ENCODE data around the gene C2CD3.
"Not testable (repeated sequence)": the region's sequence is repeated elsewhere in the genome, so short reads cannot be mapped to it uniquely, and the experiment has no call there.

The C2CD3 gene

GRCh38 chr11:74144592-74144991, 26.2 kb downstream of the C2CD3 start:
- Mint-ChIP-seq H3K36me3 (ENCODE audit: insufficient read depth) (peaks cover 5% of the 10 kb centered on the region), H3K27me3 (no peaks in the 10 kb centered on the region), H3K4me1 (no peaks in the 10 kb centered on the region), H3K27ac (ENCODE audit: low read depth) (no peak overlapping the region), H3K9me3 (no peaks in the 10 kb centered on the region), H3K4me3 (no peak overlapping the region)
- ATAC-seq (replicated peaks; ENCODE audit: extremely low read depth, poor library complexity, severe bottlenecking) (no peak), DNase-seq (ENCODE audit: low spot score in 2 of 2) (no peak)

GRCh38 chr11:74142624-74143023, 28.2 kb downstream of the C2CD3 start:
- Mint-ChIP-seq H3K9me3 (no peaks in the 10 kb centered on the region), H3K27me3 (no peaks in the 10 kb centered on the region), H3K4me3 (no peak overlapping the region), H3K36me3 (ENCODE audit: insufficient read depth) (peaks cover 12% of the 10 kb centered on the region), H3K27ac (ENCODE audit: low read depth) (no peak overlapping the region), H3K4me1 (no peaks in the 10 kb centered on the region)
- ATAC-seq (replicated peaks; ENCODE audit: extremely low read depth, poor library complexity, severe bottlenecking) (no peak), DNase-seq (ENCODE audit: low spot score in 2 of 2) (no peak)

GRCh38 chr11:74141908-74142307, 28.9 kb downstream of the C2CD3 start:
- no peak for ATAC-seq (replicated peaks; ENCODE audit: extremely low read depth, poor library complexity, severe bottlenecking)
- peaks cover 12% of the 10 kb centered on the region for H3K36me3 Mint-ChIP-seq (ENCODE audit: insufficient read depth)
- no peaks in the 10 kb centered on the region for H3K27me3 Mint-ChIP-seq

GRCh38 chr11:74141241-74141695, 29.5 kb downstream of the C2CD3 start:
- H3K36me3 Mint-ChIP-seq (ENCODE audit: insufficient read depth): peaks cover 12% of the 10 kb centered on the region
- no peak overlapping the region for H3K27ac Mint-ChIP-seq (ENCODE audit: low read depth)
- no peak for ATAC-seq (replicated peaks; ENCODE audit: extremely low read depth, poor library complexity, severe bottlenecking)
- no peaks in the 10 kb centered on the region for H3K27me3 Mint-ChIP-seq
- H3K4me1 Mint-ChIP-seq: no peaks in the 10 kb centered on the region
- no peak for DNase-seq (ENCODE audit: low spot score in 2 of 2)
- no peaks in the 10 kb centered on the region for H3K9me3 Mint-ChIP-seq
- H3K4me3 Mint-ChIP-seq: no peak overlapping the region

More at GRCh38 chr11:74141908-74142307, 28.9 kb downstream of the C2CD3 start:
- H3K4me1 Mint-ChIP-seq: no peaks in the 10 kb centered on the region
- no peak overlapping the region for H3K27ac Mint-ChIP-seq (ENCODE audit: low read depth)
- H3K4me3 Mint-ChIP-seq: no peak overlapping the region
- DNase-seq (ENCODE audit: low spot score in 2 of 2): no peak
- H3K9me3 Mint-ChIP-seq: no peaks in the 10 kb centered on the region

- DNase-seq (ENCODE audit: low spot score in 2 of 2); H3K27ac Mint-ChIP-seq (ENCODE audit: low read depth); H3K27me3 Mint-ChIP-seq; H3K4me3 Mint-ChIP-seq; ATAC-seq (replicated peaks; ENCODE audit: extremely low read depth, poor library complexity, severe bottlenecking); H3K9me3 Mint-ChIP-seq; H3K4me1 Mint-ChIP-seq: not testable (repeated sequence)
- H3K36me3 Mint-ChIP-seq (ENCODE audit: insufficient read depth): peaks cover 12% of the 10 kb centered on the region
These were observed 30.8 kb downstream of the C2CD3 start for GRCh38 chr11:74139919-74140431.

- no peak overlapping the region for H3K4me3 Mint-ChIP-seq
- H3K36me3 Mint-ChIP-seq (ENCODE audit: insufficient read depth): peaks cover 13% of the 10 kb centered on the region
- H3K27ac Mint-ChIP-seq (ENCODE audit: low read depth): no peak overlapping the region
- DNase-seq (ENCODE audit: low spot score in 2 of 2) (no peak), ATAC-seq (replicated peaks; ENCODE audit: extremely low read depth, poor library complexity, severe bottlenecking) (no peak)
- no peaks in the 10 kb centered on the region for H3K4me1 Mint-ChIP-seq
- no peaks in the 10 kb centered on the region for H3K9me3 Mint-ChIP-seq
- H3K27me3 Mint-ChIP-seq: no peaks in the 10 kb centered on the region
These were observed 31.5 kb downstream of the C2CD3 start for GRCh38 chr11:74139151-74139918.

- no peaks in the 10 kb centered on the region for H3K4me1 Mint-ChIP-seq
These were observed 32.2 kb downstream of the C2CD3 start for GRCh38 chr11:74138572-74138971.

GRCh38 chr11:74138021-74138420, 32.8 kb downstream of the C2CD3 start:
- no peak for DNase-seq (ENCODE audit: low spot score in 2 of 2)
- Mint-ChIP-seq H3K27ac (ENCODE audit: low read depth) (no peak overlapping the region), H3K36me3 (ENCODE audit: insufficient read depth) (peaks cover 16% of the 10 kb centered on the region), H3K4me3 (no peak overlapping the region), H3K4me1 (no peaks in the 10 kb centered on the region), H3K27me3 (no peaks in the 10 kb centered on the region), H3K9me3 (no peaks in the 10 kb centered on the region)
- no peak for ATAC-seq (replicated peaks; ENCODE audit: extremely low read depth, poor library complexity, severe bottlenecking)

More at GRCh38 chr11:74138572-74138971, 32.2 kb downstream of the C2CD3 start:
- DNase-seq (ENCODE audit: low spot score in 2 of 2) (no peak), ATAC-seq (replicated peaks; ENCODE audit: extremely low read depth, poor library complexity, severe bottlenecking) (no peak)
- H3K9me3 Mint-ChIP-seq: no peaks in the 10 kb centered on the region
- no peaks in the 10 kb centered on the region for H3K27me3 Mint-ChIP-seq
- no peak overlapping the region for H3K4me3 Mint-ChIP-seq
- H3K27ac Mint-ChIP-seq (ENCODE audit: low read depth): no peak overlapping the region
- H3K36me3 Mint-ChIP-seq (ENCODE audit: insufficient read depth): peaks cover 13% of the 10 kb centered on the region

- no peak overlapping the region for H3K27ac Mint-ChIP-seq (ENCODE audit: low read depth)
- H3K27me3 Mint-ChIP-seq: no peaks in the 10 kb centered on the region
- H3K4me3 Mint-ChIP-seq: no peak overlapping the region
- DNase-seq (ENCODE audit: low spot score in 2 of 2) (no peak), ATAC-seq (replicated peaks; ENCODE audit: extremely low read depth, poor library complexity, severe bottlenecking) (no peak)
- H3K36me3 Mint-ChIP-seq (ENCODE audit: insufficient read depth): peaks cover 28% of the 10 kb centered on the region
- H3K9me3 Mint-ChIP-seq: no peaks in the 10 kb centered on the region
- no peaks in the 10 kb centered on the region for H3K4me1 Mint-ChIP-seq
These were observed 35.5 kb downstream of the C2CD3 start for GRCh38 chr11:74135127-74135840.

- no peaks in the 10 kb centered on the region for H3K4me1 Mint-ChIP-seq
- H3K4me3 Mint-ChIP-seq: no peak overlapping the region
- DNase-seq (ENCODE audit: low spot score in 2 of 2) (no peak), ATAC-seq (replicated peaks; ENCODE audit: extremely low read depth, poor library complexity, severe bottlenecking) (no peak)
- H3K9me3 Mint-ChIP-seq: no peaks in the 10 kb centered on the region
- peaks cover 28% of the 10 kb centered on the region for H3K36me3 Mint-ChIP-seq (ENCODE audit: insufficient read depth)
- H3K27me3 Mint-ChIP-seq: no peaks in the 10 kb centered on the region
- H3K27ac Mint-ChIP-seq (ENCODE audit: low read depth): no peak overlapping the region
These were observed 36.1 kb downstream of the C2CD3 start for GRCh38 chr11:74134661-74135060.

- DNase-seq (ENCODE audit: low spot score in 2 of 2): no peak
- no peaks in the 10 kb centered on the region for H3K9me3 Mint-ChIP-seq
- H3K4me3 Mint-ChIP-seq: no peak overlapping the region
- no peaks in the 10 kb centered on the region for H3K4me1 Mint-ChIP-seq
- ATAC-seq (replicated peaks; ENCODE audit: extremely low read depth, poor library complexity, severe bottlenecking): no peak
- no peaks in the 10 kb centered on the region for H3K27me3 Mint-ChIP-seq
- peaks cover 23% of the 10 kb centered on the region for H3K36me3 Mint-ChIP-seq (ENCODE audit: insufficient read depth)
- no peak overlapping the region for H3K27ac Mint-ChIP-seq (ENCODE audit: low read depth)
These were observed 37.4 kb downstream of the C2CD3 start for GRCh38 chr11:74133436-74133835.

GRCh38 chr11:74132833-74133232, 38.0 kb downstream of the C2CD3 start:
- no peak overlapping the region for H3K4me3 Mint-ChIP-seq
- H3K4me1 Mint-ChIP-seq: no peaks in the 10 kb centered on the region
- ATAC-seq (replicated peaks; ENCODE audit: extremely low read depth, poor library complexity, severe bottlenecking): no peak
- peaks cover 22% of the 10 kb centered on the region for H3K36me3 Mint-ChIP-seq (ENCODE audit: insufficient read depth)
- no peak for DNase-seq (ENCODE audit: low spot score in 2 of 2)
- no peaks in the 10 kb centered on the region for H3K9me3 Mint-ChIP-seq
- no peak overlapping the region for H3K27ac Mint-ChIP-seq (ENCODE audit: low read depth)
- no peaks in the 10 kb centered on the region for H3K27me3 Mint-ChIP-seq

- not testable (repeated sequence) for H3K4me3 Mint-ChIP-seq; H3K4me1 Mint-ChIP-seq; H3K9me3 Mint-ChIP-seq; DNase-seq (ENCODE audit: low spot score in 2 of 2); H3K27me3 Mint-ChIP-seq; H3K27ac Mint-ChIP-seq (ENCODE audit: low read depth); ATAC-seq (replicated peaks; ENCODE audit: extremely low read depth, poor library complexity, severe bottlenecking)
- peaks cover 20% of the 10 kb centered on the region for H3K36me3 Mint-ChIP-seq (ENCODE audit: insufficient read depth)
These were observed 41.7 kb downstream of the C2CD3 start for GRCh38 chr11:74129121-74129520.
